Measurements from ENCODE around the gene ZIM2. TPM values are rescaled to one million over a fixed set of nuclear protein-coding genes. Genes with fewer than 3 reads are reported as not detected.

Gene ZIM2
- total and polyA plus RNA-seq, 12 donors, result 0.06 to 0.15 (median 0.13) TPM; not detected in 8

GRCh38 chr19:56832352-56832928, 8.1 kb downstream of the ZIM2 start:
- H3K4me1 ChIP-seq, result peaks cover 0 to 16% (median 0%) of the 10 kb centered on the region in 9 donors
- H3K4me3 ChIP-seq, result no peak overlapping the region
- no peak for DNase-seq
- no peak for ATAC-seq
- intact Hi-C loops (cut with DNase I), result loop anchor here in 1 of 10 donors (10.0 kb wide), 1 partner anchor 78 kb away; no protein-coding TSS in a partner anchor
- H3K27me3 ChIP-seq, result no peaks in the 10 kb centered on the region
- TF ChIP-seq CTCF (IDR thresholded peaks at IDR 0.05), result no peak
- WGBS, 2 donors, result 77 to 81% methylated on average over 5 of the region's 5 CpGs
- no peak overlapping the region for H3K27ac ChIP-seq
- H3K36me3 ChIP-seq, result peaks cover 0 to 7% (median 0%) of the 10 kb centered on the region in 9 donors
- H3K9me3 ChIP-seq, result peaks cover 0 to 9% (median 0%) of the 10 kb centered on the region in 11 donors

GRCh38 chr19:56831255-56831654, 9.3 kb downstream of the ZIM2 start:
- ATAC-seq (no peak), DNase-seq (no peak)
- Histone ChIP-seq H3K4me3 (no peak overlapping the region), H3K4me1 (peaks cover 0 to 8% (median 0%) of the 10 kb centered on the region in 9 donors), H3K9me3 (peaks cover 0 to under 1% (median 0%) of the 10 kb centered on the region in 11 donors), H3K36me3 (peaks cover 0 to 7% (median 0%) of the 10 kb centered on the region in 9 donors), H3K27ac (no peak overlapping the region), H3K27me3 (no peaks in the 10 kb centered on the region)
- TF ChIP-seq CTCF (IDR thresholded peaks at IDR 0.05), result no peak
- WGBS, 2 donors, result 60 to 62% methylated on average over 2 of the region's 2 CpGs
- intact Hi-C loops (cut with DNase I), result loop anchor here in 1 of 10 donors (10.0 kb wide), 1 partner anchor 76 kb away; no protein-coding TSS in a partner anchor

GRCh38 chr19:56829596-56829995, 10.9 kb downstream of the ZIM2 start:
- H3K4me1 ChIP-seq, result peaks cover 0 to 8% (median 0%) of the 10 kb centered on the region in 9 donors
- H3K36me3 ChIP-seq, result peaks cover 0 to 7% (median 0%) of the 10 kb centered on the region in 9 donors
- WGBS, 2 donors, result 79 to 81% methylated on average over 6 of the region's 6 CpGs
- no peak for TF ChIP-seq CTCF (IDR thresholded peaks at IDR 0.05)
- DNase-seq, result no peak
- H3K27me3 ChIP-seq, result no peaks in the 10 kb centered on the region
- no peak overlapping the region for H3K4me3 ChIP-seq
- H3K27ac ChIP-seq, result no peak overlapping the region
- H3K9me3 ChIP-seq, result peaks cover 0 to 4% (median 0%) of the 10 kb centered on the region in 11 donors
- no peak for ATAC-seq
- intact Hi-C loops (cut with DNase I), result no loop called here

- Histone ChIP-seq H3K27ac (no peak overlapping the region), H3K4me1 (peaks cover 0 to 8% (median 0%) of the 10 kb centered on the region in 9 donors), H3K4me3 (no peak overlapping the region), H3K27me3 (no peaks in the 10 kb centered on the region), H3K9me3 (peaks cover 0 to 12% (median 0%) of the 10 kb centered on the region in 11 donors), H3K36me3 (peaks cover 0 to 12% (median 0%) of the 10 kb centered on the region in 9 donors)
- no peak for TF ChIP-seq CTCF (IDR thresholded peaks at IDR 0.05)
- ATAC-seq (no peak), DNase-seq (no peak)
- 58 to 75% methylated on average over 2 of the region's 2 CpGs for WGBS, 2 donors
- intact Hi-C loops (cut with DNase I), result no loop called here
These were observed 12.8 kb downstream of the ZIM2 start for GRCh38 chr19:56827708-56828107.
